AG09319 (cell line): Measurements from ENCODE around the gene CASP9.

ENCODE experiments used
- DNase-seq: peaks from one replicate; pipeline ENCODE4 v3.0.0-alpha.2; 2010; ENCODE audit warnings: low read depth; ENCODE audit errors: extremely low read depth
- CTCF ChIP-seq: IDR thresholded peaks from 2 replicates; pipeline ENCODE4 v1.5.1; 2011; ENCODE audit warnings: low read depth, mild to moderate bottlenecking, inconsistent platforms, low read length, moderate library complexity

CASP9 gene

GRCh38 chr1:15557594-15557993, 33.6 kb upstream of the CASP9 start:
- no peak for TF ChIP-seq CTCF
- DNase-seq, result no peak

GRCh38 chr1:15557008-15557407, 33.0 kb upstream of the CASP9 start:
- TF ChIP-seq CTCF, result no peak
- DNase-seq, result no peak

- TF ChIP-seq CTCF, result no peak
- no peak for DNase-seq
Observed at GRCh38 chr1:15550573-15550972, 26.6 kb upstream of the CASP9 start.

- no peak for TF ChIP-seq CTCF
- no peak for DNase-seq
Observed at GRCh38 chr1:15546641-15547040, 22.6 kb upstream of the CASP9 start.

GRCh38 chr1:15543589-15544568, 19.9 kb upstream of the CASP9 start:
- DNase-seq, result no peak
- TF ChIP-seq CTCF, result no peak

GRCh38 chr1:15543251-15543588, 19.2 kb upstream of the CASP9 start:
- DNase-seq, result no peak

More at GRCh38 chr1:15543251-15543588, 19.2 kb upstream of the CASP9 start:
- TF ChIP-seq CTCF, result no peak
